GM19324 (cell line): ENCODE results near the gene GMEB2.
"Not testable (repeated sequence)": the region's sequence is repeated elsewhere in the genome, so short reads cannot be mapped to it uniquely, and the experiment has no call there.

Source experiments
- ATAC-seq: cut with Tn5 transposase; IDR thresholded peaks from one replicate; pipeline ENCODE4 v1.9.1; 2021; ENCODE audit warnings: mild to moderate bottlenecking, moderate library complexity; ENCODE audit not compliant: unreplicated experiment, low FRiP score

Gene GMEB2

GRCh38 chr20:63618291-63618980 is 8.5 kb downstream of the GMEB2 start:
- ATAC-seq, result no peak

GRCh38 chr20:63617876-63618265 is 9.0 kb downstream of the GMEB2 start:
- ATAC-seq, result no peak

- no peak for ATAC-seq
These were observed 9.6 kb downstream of the GMEB2 start for GRCh38 chr20:63617092-63617875.

GRCh38 chr20:63613863-63614594 is 12.9 kb downstream of the GMEB2 start:
- ATAC-seq, result not testable (repeated sequence)

- no peak for ATAC-seq
These were observed 14.5 kb downstream of the GMEB2 start for GRCh38 chr20:63612276-63612931.

GRCh38 chr20:63611646-63612045 is 15.3 kb downstream of the GMEB2 start:
- ATAC-seq, result no peak

- ATAC-seq, result no peak
These were observed 16.1 kb downstream of the GMEB2 start for GRCh38 chr20:63610581-63611435.

- no peak for ATAC-seq
These were observed 20.2 kb downstream of the GMEB2 start for GRCh38 chr20:63606686-63607085.

- ATAC-seq, result no peak
These were observed 24.6 kb downstream of the GMEB2 start for GRCh38 chr20:63602321-63602720.

GRCh38 chr20:63601679-63602078 is 25.2 kb downstream of the GMEB2 start:
- not testable (repeated sequence) for ATAC-seq

GRCh38 chr20:63599396-63600050 is 27.4 kb downstream of the GMEB2 start:
- ATAC-seq, result no peak

GRCh38 chr20:63598479-63599395 is 28.2 kb downstream of the GMEB2 start:
- ATAC-seq, result no peak

- ATAC-seq, result no peak
These were observed 29.0 kb downstream of the GMEB2 start for GRCh38 chr20:63597651-63598478.

GRCh38 chr20:63596423-63596822 is 30.5 kb downstream of the GMEB2 start:
- ATAC-seq, result no peak

GRCh38 chr20:63595416-63596127 is 31.3 kb downstream of the GMEB2 start:
- ATAC-seq, result no peak

- no peak for ATAC-seq
These were observed 32.8 kb downstream of the GMEB2 start for GRCh38 chr20:63594043-63594561.

GRCh38 chr20:63592661-63593060 is 34.2 kb downstream of the GMEB2 start:
- no peak for ATAC-seq
